Stimulated activated CD8-positive, alpha-beta memory T cell treated with anti-CD3 and anti-CD28 coated beads, Interleukin-15, amount 100 ng/mL, for 48 hours (primary cell): ENCODE data around the gene DHX29.

ENCODE experiments used
- DNase-seq, 2 donors: peaks; one replicate each; pipeline ENCODE4 v3.0.0-alpha.2; 2020; ENCODE audit warnings: low read depth in 2 of 2

Gene DHX29

GRCh38 chr5:55313870-55314617, 6.5 kb upstream of the DHX29 start:
- DNase-seq = no peak

GRCh38 chr5:55308254-55308836, 851 bp upstream of the DHX29 start:
- DNase-seq = no peak

- no peak for DNase-seq
Measured at GRCh38 chr5:55306641-55307382, 682 bp downstream of the DHX29 start.

DNA sequence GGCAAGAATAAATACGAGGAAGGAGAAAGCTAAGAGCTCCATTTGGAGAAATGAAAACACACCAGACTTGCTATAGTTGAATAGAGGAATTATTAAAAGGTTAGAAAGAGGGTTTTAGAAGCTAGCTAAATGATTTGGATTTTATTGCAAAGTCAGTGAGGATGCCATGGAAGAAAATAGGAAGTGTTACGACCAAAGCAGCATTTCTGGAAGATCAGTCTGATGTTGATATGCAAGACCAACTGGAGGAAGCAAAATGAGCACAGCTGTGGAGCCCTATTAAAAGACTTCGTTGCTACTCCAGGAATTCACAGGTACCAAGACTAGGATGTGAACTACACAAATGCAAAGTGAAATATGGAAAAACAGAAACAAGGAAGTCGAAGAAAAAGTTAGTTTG, 2.1 kb downstream of the DHX29 start:
- no peak for DNase-seq

DNA sequence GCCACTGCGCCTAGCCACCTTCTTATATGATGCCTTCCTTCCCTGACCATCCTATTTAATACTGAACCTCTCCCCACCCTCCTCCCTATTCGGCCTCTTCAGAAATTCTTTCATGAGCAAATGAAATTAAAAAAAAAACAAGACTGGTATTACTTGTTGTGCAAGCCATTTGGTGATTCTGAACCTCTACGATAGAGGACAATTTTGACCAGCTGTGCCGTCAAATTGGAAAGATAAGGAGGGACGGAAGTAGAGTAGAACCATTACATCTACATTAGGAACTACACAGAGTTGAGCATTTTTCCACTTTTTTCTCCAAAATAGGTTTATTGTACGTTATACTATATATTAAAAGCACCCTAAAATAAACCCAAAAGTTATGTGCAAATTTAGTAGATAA, 2.9 kb downstream of the DHX29 start:
- DNase-seq = no peak

DNA sequence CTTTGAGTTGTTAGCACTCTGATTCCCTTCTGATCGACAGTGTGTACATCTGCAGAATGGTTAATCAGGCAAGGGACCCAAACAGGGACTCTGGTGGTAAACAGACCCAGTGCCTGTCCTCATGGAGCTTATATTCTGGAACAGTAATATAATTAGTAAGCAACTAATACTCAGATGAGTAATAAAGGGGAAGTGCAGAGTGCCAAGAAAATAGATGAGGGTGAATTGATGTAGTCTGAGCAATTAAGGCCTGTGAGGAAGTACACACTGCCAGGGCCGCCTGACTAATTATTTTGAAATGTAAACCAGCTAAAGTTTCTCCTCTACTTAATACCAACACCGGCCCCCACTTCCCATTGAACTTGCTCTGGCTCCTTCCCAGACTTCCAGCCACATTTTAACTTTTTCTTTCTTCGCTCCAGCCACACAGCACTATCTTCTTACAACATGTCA, 4.2 kb downstream of the DHX29 start:
- no peak for DNase-seq

- no peak for DNase-seq
Measured at GRCh38 chr5:55300890-55301289, 6.6 kb downstream of the DHX29 start.

GRCh38 chr5:55294935-55295334, 12.6 kb downstream of the DHX29 start:
- no peak for DNase-seq

DNA sequence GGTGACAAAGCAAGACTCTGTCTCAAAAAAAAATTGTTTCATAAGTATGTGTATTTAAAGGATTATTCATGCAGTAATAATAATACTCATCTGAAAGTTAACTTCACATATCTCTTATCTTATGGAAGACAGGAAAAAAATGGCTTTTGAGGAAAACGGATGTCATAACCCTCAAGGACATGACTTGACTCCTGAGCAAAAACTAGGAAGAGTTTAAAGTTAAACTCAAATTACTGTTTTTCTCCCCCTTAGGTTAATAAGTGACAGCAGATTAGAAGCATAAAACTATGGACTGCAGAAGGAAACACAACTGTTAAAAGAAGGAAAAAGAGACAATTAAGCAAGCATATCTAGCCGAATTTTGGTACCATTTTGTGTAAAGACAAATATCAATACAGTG, 16.5 kb downstream of the DHX29 start:
- no peak for DNase-seq

DNA sequence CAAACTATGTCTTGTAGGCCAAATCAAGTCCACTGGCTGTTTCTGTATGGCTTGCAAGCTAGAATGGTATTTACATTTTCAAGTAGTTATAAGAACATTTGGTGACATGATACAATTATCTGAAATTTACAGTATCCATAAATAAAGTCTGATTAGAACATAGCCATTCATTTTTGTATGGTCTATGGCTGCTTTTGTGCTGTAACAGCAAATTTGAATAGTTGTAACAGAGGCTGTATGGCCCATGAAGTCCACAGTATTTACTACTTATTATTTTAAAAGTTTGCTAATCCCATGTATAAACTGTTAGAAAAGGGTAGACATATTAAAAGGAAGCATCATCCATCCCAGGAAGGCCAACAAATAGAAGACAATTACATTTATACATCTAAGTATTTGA, 17.7 kb downstream of the DHX29 start:
- DNase-seq = no peak

DNA sequence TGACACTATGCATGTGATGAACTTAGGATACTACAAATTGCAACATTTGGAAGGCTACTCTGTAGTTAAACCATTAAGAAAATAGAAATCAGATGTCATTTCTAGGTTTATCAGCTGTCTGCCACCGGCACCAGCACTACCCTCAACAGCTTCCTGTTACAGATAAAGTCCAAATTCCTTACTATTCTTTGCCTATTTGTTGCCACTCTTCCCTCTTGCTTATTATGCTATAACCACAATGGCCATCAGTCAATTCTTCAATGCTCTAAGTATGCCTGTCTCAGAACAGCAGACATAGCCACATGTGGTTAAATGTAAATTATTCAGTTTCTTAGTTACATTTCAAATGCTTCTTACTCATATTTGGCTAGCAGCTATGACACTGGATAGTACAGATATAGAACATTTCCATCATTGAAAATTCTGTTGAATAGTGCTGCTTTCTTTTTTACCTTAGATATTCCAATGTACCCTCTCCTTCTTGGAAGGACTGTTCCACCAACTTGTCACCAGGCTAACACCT, 21.0 kb downstream of the DHX29 start:
- DNase-seq = no peak

DNA sequence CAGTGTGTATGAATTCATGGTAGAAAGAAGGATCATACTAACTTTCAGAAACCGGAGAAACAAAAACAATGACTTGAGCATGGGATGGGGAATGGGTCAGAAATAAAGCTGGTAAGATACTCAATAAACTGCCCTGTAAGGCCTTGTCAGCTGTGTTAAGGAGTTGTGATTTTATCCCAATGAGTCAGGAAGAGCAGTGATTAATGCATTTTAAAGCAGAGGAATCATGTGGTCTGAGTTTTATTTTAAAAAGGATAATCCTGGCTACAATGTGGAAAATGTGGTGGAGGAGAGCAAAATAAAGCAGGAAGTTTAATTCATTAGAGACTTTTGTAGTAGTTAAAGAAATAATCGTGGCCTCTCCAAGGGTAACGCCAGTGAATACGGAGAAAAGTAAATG, 28.7 kb downstream of the DHX29 start:
- DNase-seq = no peak

DNA sequence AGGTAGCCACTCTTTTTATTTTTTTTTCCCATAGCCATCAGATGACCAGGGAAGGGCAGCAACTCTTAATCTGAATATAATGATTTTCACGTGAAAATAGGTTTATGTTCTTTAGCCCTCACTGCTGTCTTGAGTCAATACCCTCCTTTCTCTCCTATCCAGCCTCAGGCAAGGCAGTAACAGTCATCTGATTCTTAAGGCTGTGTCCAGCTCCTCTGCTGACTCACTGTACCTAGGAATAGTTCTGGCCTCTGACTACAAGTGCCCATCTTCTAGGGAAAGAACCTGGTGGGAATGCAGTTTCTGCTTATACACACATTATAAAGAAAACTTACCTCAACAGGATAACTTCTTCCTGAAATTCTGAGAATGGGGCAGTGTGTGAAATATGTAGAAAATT, 30.7 kb downstream of the DHX29 start:
- DNase-seq = no peak

- DNase-seq = no peak
Measured at GRCh38 chr5:55258339-55258738, 49.2 kb downstream of the DHX29 start.

DNA sequence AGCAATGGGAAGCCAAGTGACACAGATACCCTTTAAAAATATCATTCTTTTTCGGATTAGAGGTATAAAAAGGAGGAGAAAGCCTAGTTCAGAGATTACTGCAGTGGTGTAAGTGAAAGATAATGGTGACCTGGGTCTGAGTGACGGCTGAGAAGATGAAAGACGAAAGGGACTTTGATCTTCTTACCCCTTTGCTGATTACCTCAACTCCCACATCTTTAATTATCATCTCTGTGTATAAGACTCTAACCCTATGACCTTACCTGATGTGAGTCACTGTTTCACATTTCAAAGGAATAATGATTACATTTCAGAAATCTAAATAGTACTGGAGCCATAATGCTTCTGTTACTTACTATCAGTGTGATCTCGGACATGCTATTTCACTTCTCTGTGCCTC, 52.7 kb downstream of the DHX29 start:
- no peak for DNase-seq

DNA sequence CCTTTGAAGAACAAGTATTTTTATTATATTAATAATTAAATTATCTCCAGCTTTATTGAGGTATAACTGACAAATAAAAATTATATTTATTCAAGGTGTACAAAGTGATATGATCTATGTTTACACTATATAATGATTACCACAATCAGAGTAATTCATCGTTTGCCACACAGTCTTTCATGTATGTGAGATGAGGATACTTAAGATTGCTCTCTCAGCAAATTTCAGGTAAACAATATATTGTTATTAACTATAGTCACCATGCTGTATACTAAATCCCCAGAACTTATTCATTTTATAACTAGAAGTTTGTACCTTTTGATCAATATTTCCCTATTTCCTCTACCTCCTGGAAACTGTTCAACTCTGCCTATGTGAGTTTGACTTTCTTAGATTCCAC, 57.4 kb downstream of the DHX29 start:
- no peak for DNase-seq

DNA sequence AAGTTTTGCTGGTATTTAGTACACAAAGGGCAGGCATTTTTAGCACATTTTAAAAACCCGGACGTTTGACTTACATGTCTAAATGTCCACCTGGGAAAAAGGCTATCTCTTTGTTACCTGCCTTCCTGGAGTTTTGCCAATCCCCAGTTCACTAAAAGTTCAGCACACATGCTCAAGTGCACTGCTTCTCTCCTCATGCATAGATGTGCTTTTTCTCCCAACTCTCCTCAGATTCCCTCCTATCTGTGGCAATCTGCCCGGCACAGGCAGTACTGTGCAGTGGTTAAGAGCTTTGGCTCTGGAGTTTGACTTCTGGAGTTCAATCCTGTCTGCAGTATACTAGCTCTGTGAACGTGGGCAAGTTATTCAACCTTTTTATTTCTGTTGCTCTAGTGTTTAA, 65.7 kb downstream of the DHX29 start:
- no peak for DNase-seq

- DNase-seq = no peak
Measured at GRCh38 chr5:55236800-55237199, 70.7 kb downstream of the DHX29 start.

- no peak for DNase-seq
Measured at GRCh38 chr5:55234121-55234700, 73.3 kb downstream of the DHX29 start.

GRCh38 chr5:55232985-55233928, 74.2 kb downstream of the DHX29 start, which contains the start of gene CCNO:
TSS of gene CCNO (minus strand) at chr5:55233608. CDS start at chr5:55233523, 85 bp downstream.
- peak; percentile 50 to 58 for DNase-seq
